ENCODE measurements around the gene CHAT.

The CHAT gene

DNA sequence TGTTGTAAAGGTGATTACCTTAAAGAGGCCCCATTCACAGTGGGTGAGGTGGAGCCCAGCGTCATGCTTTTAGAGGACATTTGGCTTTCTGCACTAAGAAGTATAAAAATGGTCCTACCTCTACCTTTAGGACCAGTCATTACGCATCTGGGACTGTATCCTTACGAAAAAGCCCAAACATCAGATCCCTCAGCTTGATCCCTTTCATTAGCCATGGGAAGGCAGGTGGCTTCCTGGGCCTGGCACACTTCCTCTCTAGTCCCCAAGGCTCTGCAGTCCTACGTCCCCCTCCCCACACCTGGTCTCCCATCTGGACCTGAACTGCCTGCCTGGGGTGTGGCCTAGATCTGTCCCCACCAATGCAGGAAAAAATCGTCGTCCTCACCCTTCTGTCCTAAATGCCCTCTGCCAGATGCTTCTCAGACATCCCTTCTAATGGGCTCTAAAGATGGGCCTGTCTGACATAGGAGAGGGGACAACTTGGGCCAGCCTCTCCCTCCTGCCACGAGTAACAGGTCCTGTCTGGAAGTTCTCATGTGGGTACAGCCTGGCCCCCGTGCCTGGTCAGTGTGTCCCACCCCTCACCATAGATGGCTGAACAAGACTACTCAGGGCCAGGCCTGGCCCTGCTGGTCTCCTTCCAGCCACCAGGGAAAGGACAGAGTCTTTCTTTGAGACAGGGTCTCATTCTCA is 15.5 kb upstream of the CHAT start:
- TF ChIP-seq CSDC2 (CRISPR knock-in tag; IDR thresholded peaks at IDR 0.05) = no peak
- TF ChIP-seq PPARA (CRISPR knock-in tag; IDR thresholded peaks at IDR 0.05; ENCODE audit: borderline replicate concordance) = no peak
- TF ChIP-seq, protein P1, sequence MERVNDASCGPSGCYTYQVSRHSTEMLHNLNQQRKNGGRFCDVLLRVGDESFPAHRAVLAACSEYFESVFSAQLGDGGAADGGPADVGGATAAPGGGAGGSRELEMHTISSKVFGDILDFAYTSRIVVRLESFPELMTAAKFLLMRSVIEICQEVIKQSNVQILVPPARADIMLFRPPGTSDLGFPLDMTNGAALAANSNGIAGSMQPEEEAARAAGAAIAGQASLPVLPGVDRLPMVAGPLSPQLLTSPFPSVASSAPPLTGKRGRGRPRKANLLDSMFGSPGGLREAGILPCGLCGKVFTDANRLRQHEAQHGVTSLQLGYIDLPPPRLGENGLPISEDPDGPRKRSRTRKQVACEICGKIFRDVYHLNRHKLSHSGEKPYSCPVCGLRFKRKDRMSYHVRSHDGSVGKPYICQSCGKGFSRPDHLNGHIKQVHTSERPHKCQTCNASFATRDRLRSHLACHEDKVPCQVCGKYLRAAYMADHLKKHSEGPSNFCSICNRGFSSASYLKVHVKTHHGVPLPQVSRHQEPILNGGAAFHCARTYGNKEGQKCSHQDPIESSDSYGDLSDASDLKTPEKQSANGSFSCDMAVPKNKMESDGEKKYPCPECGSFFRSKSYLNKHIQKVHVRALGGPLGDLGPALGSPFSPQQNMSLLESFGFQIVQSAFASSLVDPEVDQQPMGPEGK (CRISPR knock-in tag; IDR thresholded peaks at IDR 0.05; ENCODE audit: borderline replicate concordance) = no peak
- ATAC-seq = no peak

DNA sequence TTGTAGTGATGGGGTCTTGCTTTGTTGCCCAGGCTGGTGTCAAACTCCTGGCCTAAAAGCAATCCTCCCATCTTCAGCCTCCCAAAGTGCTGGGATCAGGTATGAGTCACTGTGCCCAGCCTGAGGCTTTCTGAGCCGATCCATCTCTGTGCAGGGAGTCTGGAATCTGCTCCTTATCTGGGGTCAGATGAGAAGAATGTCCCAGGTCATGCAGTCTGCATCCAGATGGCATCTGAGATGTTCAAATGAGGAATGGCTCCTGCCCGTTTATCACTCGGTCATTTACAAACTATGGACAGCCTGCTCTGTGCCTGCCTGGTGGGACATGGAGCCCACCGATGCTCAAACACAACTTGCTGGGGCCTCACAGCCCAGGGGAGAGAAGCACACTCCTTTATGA is 14.9 kb upstream of the CHAT start:
- peak; percentile 13; the same call in 1 of the 3 replicates for ATAC-seq
- TF ChIP-seq RARB (CRISPR knock-in tag; IDR thresholded peaks at IDR 0.05) = no peak
- TF ChIP-seq ARNTL (CRISPR knock-in tag; IDR thresholded peaks at IDR 0.05; ENCODE audit: borderline replicate concordance, low read depth) = no peak
- TF ChIP-seq, protein P2, sequence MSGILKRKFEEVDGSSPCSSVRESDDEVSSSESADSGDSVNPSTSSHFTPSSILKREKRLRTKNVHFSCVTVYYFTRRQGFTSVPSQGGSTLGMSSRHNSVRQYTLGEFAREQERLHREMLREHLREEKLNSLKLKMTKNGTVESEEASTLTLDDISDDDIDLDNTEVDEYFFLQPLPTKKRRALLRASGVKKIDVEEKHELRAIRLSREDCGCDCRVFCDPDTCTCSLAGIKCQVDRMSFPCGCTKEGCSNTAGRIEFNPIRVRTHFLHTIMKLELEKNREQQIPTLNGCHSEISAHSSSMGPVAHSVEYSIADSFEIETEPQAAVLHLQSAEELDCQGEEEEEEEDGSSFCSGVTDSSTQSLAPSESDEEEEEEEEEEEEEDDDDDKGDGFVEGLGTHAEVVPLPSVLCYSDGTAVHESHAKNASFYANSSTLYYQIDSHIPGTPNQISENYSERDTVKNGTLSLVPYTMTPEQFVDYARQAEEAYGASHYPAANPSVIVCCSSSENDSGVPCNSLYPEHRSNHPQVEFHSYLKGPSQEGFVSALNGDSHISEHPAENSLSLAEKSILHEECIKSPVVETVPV (CRISPR knock-in tag; IDR thresholded peaks at IDR 0.05) = no peak
- no peak for TF ChIP-seq CSDC2 (CRISPR knock-in tag; IDR thresholded peaks at IDR 0.05)
- TF ChIP-seq PPARA (CRISPR knock-in tag; IDR thresholded peaks at IDR 0.05; ENCODE audit: borderline replicate concordance) = no peak
- TF ChIP-seq ESRRG (CRISPR knock-in tag; IDR thresholded peaks at IDR 0.05) = no peak

DNA sequence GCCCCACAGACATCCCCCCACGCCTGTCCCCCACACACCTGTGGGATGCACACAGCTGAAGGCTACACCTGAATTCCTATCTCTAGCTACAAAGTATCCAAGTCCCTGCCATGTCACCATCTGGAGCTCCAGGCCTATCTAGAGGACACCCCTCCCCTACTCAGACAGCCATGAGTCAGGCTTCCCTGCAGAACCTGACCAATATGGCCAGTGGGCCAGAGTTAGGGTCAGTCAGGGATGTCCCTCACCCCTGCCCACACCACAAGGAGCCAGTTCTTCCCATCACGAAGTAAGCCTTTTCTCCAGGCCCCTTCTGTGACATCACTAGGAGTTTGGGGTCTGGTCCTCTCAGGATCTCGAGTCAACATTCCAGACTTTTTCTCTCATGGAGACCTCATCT is 14.3 kb upstream of the CHAT start:
- TF ChIP-seq ZNF565 (CRISPR knock-in tag; conservative IDR thresholded peaks at IDR 0.05; ENCODE audit: low read depth) (no peak), ESRRG (CRISPR knock-in tag; IDR thresholded peaks at IDR 0.05) (no peak), ARNTL (CRISPR knock-in tag; IDR thresholded peaks at IDR 0.05; ENCODE audit: borderline replicate concordance, low read depth) (no peak), CSDC2 (CRISPR knock-in tag; IDR thresholded peaks at IDR 0.05) (no peak), OSR1 (CRISPR knock-in tag; IDR thresholded peaks at IDR 0.05) (no peak), RARB (CRISPR knock-in tag; IDR thresholded peaks at IDR 0.05) (no peak)
- TF ChIP-seq, protein P3, sequence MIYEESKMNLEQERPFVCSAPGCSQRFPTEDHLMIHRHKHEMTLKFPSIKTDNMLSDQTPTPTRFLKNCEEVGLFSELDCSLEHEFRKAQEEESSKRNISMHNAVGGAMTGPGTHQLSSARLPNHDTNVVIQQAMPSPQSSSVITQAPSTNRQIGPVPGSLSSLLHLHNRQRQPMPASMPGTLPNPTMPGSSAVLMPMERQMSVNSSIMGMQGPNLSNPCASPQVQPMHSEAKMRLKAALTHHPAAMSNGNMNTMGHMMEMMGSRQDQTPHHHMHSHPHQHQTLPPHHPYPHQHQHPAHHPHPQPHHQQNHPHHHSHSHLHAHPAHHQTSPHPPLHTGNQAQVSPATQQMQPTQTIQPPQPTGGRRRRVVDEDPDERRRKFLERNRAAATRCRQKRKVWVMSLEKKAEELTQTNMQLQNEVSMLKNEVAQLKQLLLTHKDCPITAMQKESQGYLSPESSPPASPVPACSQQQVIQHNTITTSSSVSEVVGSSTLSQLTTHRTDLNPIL (CRISPR knock-in tag; IDR thresholded peaks at IDR 0.05; ENCODE audit: low read depth) = no peak
- TF ChIP-seq, protein P4, sequence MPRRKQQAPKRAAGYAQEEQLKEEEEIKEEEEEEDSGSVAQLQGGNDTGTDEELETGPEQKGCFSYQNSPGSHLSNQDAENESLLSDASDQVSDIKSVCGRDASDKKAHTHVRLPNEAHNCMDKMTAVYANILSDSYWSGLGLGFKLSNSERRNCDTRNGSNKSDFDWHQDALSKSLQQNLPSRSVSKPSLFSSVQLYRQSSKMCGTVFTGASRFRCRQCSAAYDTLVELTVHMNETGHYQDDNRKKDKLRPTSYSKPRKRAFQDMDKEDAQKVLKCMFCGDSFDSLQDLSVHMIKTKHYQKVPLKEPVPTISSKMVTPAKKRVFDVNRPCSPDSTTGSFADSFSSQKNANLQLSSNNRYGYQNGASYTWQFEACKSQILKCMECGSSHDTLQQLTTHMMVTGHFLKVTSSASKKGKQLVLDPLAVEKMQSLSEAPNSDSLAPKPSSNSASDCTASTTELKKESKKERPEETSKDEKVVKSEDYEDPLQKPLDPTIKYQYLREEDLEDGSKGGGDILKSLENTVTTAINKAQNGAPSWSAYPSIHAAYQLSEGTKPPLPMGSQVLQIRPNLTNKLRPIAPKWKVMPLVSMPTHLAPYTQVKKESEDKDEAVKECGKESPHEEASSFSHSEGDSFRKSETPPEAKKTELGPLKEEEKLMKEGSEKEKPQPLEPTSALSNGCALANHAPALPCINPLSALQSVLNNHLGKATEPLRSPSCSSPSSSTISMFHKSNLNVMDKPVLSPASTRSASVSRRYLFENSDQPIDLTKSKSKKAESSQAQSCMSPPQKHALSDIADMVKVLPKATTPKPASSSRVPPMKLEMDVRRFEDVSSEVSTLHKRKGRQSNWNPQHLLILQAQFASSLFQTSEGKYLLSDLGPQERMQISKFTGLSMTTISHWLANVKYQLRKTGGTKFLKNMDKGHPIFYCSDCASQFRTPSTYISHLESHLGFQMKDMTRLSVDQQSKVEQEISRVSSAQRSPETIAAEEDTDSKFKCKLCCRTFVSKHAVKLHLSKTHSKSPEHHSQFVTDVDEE (CRISPR knock-in tag; IDR thresholded peaks at IDR 0.05) = no peak
- TF ChIP-seq, protein P1 (CRISPR knock-in tag; IDR thresholded peaks at IDR 0.05; ENCODE audit: borderline replicate concordance) = no peak
- TF ChIP-seq, protein P2 (CRISPR knock-in tag; IDR thresholded peaks at IDR 0.05) = no peak
- no peak for ATAC-seq

DNA sequence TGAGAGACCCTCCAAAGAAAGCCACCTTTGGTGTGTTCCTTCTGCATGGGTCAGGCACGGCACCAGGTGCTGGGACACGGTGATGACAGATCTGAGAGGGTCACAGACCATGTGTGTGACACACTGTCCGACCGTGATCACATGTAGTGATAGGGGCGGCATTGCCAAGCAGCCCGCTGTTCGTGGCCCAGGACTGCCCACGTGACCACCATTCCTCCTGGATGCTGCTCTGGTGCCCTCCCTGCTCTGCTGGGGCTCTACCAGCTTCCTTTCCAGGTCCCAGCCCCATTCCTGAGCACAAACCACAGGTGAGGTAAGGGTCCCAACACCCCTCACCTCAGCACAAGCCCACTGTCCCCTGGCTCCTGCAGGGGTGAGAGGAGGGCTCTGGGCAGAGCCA is 13.8 kb upstream of the CHAT start:
- no peak for ATAC-seq
- no peak for TF ChIP-seq RARB (CRISPR knock-in tag; IDR thresholded peaks at IDR 0.05)
- no peak for TF ChIP-seq ZFP30 (CRISPR knock-in tag; IDR thresholded peaks at IDR 0.05)
- TF ChIP-seq ISL1 (CRISPR knock-in tag; IDR thresholded peaks at IDR 0.05) = no peak
- TF ChIP-seq, protein P1 (CRISPR knock-in tag; IDR thresholded peaks at IDR 0.05; ENCODE audit: borderline replicate concordance) = no peak
- TF ChIP-seq ZC3H10 (CRISPR knock-in tag; IDR thresholded peaks at IDR 0.05) = no peak
- TF ChIP-seq GLIS3 (CRISPR knock-in tag; IDR thresholded peaks at IDR 0.05) = no peak
- no peak for TF ChIP-seq TCF4 (CRISPR knock-in tag; IDR thresholded peaks at IDR 0.05; ENCODE audit: borderline replicate concordance)
- TF ChIP-seq ESRRG (CRISPR knock-in tag; IDR thresholded peaks at IDR 0.05) = no peak
- TF ChIP-seq, protein P4 (CRISPR knock-in tag; IDR thresholded peaks at IDR 0.05) = no peak
- no peak for TF ChIP-seq CSDC2 (CRISPR knock-in tag; IDR thresholded peaks at IDR 0.05)
- no peak for TF ChIP-seq ZNF70 (CRISPR knock-in tag; IDR thresholded peaks at IDR 0.05)

Measured in SK-N-SH treated with all-trans-retinoic acid at 6 μM for 48 hours (cell line).